Measurements from ENCODE around the gene NUDT8.
"Not testable (repeated sequence)": the region's sequence is repeated elsewhere in the genome, so short reads cannot be mapped to it uniquely, and the experiment has no call there.

The NUDT8 gene

GRCh38 chr11:67660752-67661151 lies 31.0 kb upstream of the NUDT8 start:
- DNase-seq (ENCODE audit: low spot score): not testable (repeated sequence)

GRCh38 chr11:67659651-67660165 lies 30.0 kb upstream of the NUDT8 start:
- DNase-seq (ENCODE audit: low spot score): not testable (repeated sequence)

GRCh38 chr11:67657300-67657699 lies 27.6 kb upstream of the NUDT8 start:
- DNase-seq (ENCODE audit: low spot score): no peak

- peak; percentile 18 for DNase-seq (ENCODE audit: low spot score)
Measured at GRCh38 chr11:67656278-67656922, 26.7 kb upstream of the NUDT8 start.

GRCh38 chr11:67654225-67654624 lies 24.5 kb upstream of the NUDT8 start:
- DNase-seq (ENCODE audit: low spot score): no peak

- DNase-seq (ENCODE audit: low spot score): no peak
Measured at GRCh38 chr11:67652965-67653845, 23.5 kb upstream of the NUDT8 start.

- DNase-seq (ENCODE audit: low spot score): peak; percentile 49
Measured at GRCh38 chr11:67651976-67652781, 22.4 kb upstream of the NUDT8 start.

- DNase-seq (ENCODE audit: low spot score): no peak
Measured at GRCh38 chr11:67649634-67650510, 20.1 kb upstream of the NUDT8 start.

- DNase-seq (ENCODE audit: low spot score): no peak
Measured at GRCh38 chr11:67648796-67649613, 19.3 kb upstream of the NUDT8 start.

- no peak for DNase-seq (ENCODE audit: low spot score)
Measured at GRCh38 chr11:67648140-67648795, 18.5 kb upstream of the NUDT8 start.

- DNase-seq (ENCODE audit: low spot score): no peak
Measured at GRCh38 chr11:67647471-67647870, 17.7 kb upstream of the NUDT8 start.

- no peak for DNase-seq (ENCODE audit: low spot score)
Measured at GRCh38 chr11:67646535-67647336, 17.0 kb upstream of the NUDT8 start.

- DNase-seq (ENCODE audit: low spot score): no peak
Measured at GRCh38 chr11:67645521-67646461, 16.1 kb upstream of the NUDT8 start.

GRCh38 chr11:67644472-67645418 lies 15.0 kb upstream of the NUDT8 start:
- DNase-seq (ENCODE audit: low spot score): no peak

- no peak for DNase-seq (ENCODE audit: low spot score)
Measured at GRCh38 chr11:67644042-67644441, 14.3 kb upstream of the NUDT8 start.
